ENCODE data around the gene PNRC2. TPM values are rescaled to one million over a fixed set of nuclear protein-coding genes. Genes with fewer than 3 reads are reported as not detected.

The PNRC2 gene
- total and polyA plus RNA-seq, 2 of the 13 experiments (the other 11 are each of a cell fraction or from before 2014, with no cell fraction given) = 74.9 to 97.5 TPM

DNA sequence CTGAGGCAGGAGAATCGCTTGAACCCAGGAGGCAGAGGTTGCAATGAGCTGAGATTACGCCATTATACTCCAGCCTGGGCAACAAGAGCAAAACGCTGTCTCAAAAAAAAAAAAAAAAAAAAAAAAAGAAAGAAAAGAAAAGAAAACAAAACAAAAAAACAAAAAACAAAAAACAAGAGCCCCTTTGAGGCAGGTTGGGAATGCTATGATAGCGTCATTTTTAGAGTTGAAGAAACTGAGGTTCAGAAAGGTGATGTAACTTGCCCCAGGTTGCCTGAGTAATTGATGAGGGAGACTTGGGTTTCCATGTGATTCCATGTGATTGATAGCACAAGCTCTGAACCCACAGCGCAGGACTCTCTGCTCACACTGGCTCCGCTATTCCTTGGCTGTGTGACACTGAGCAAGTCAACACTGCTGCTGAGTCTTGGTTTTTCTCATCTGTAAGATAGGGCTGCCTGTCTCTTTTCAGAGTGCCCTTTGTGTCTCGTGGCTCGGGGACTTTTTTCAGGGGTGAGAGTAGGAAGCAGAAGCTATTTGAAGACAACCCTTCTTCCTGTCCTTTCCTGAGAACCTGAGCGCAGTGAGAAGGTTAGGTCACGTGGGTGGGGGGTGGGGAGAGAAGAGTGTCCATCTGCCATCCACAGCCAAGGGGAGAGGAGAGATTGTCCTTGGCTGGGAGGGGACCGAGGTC lies 48.9 kb upstream of the PNRC2 start:
- H3K27ac ChIP-seq (ENCODE audit: extremely low read length, insufficient read depth, low read length) = no peak overlapping the region
- WGBS (ENCODE audit: low lambda C conversion rate) = 59% methylated on average over 11 of the region's 11 CpGs
- no peak overlapping the region for H3K4me2 ChIP-seq (ENCODE audit: low read depth, low read length)
- no peak overlapping the region for H3K4me3 ChIP-seq (replicated peaks in 1 of 3; ENCODE audit: insufficient read depth in 1 of 3, low read depth in 2 of 3, low read length in 3 of 3)
- BruUV-seq (replicated peaks) = no TSS peak
- no peak for FAIRE-seq
- ChIA-PET CTCF (ENCODE audit: low intra/inter-chr PET ratio, low total read pairs) (no interaction called here), POLR2A (no interaction called here)
- ATAC-seq = no peak
- H3K79me2 ChIP-seq (ENCODE audit: insufficient read depth, low read length) = no peaks in the 10 kb centered on the region
- no peak overlapping the region for H2AFZ ChIP-seq (ENCODE audit: low read length)
- TF ChIP-seq ZFYVE20 (CRISPR knock-in tag; IDR thresholded peaks at IDR 0.05; ENCODE audit: borderline replicate concordance, low read depth) (no peak), ZEB1 (IDR thresholded peaks at IDR 0.05; ENCODE audit: insufficient replicate concordance, low read depth) (no peak), BCL6 (CRISPR knock-in tag; IDR thresholded peaks at IDR 0.05) (no peak)
- in situ Hi-C loops (cut with HindIII; ENCODE audit: extremely low pct_ligation_motif_present, low pct_unique_long_range_greater_than_20kb) (no loop called here), intact Hi-C loops (cut with micrococcal nuclease; ENCODE audit: unreplicated experiment) (no loop called here)
- no peaks in the 10 kb centered on the region for H3K9me3 ChIP-seq (ENCODE audit: low read length)
- peaks cover 0 to 20% of the 10 kb centered on the region in 2 experiments; a peak in 2 of 5 replicates for H3K27me3 ChIP-seq (ENCODE audit: control insufficient read depth in 1 of 2, insufficient read depth in 2 of 2, low read length in 2 of 2)
- H4K20me1 ChIP-seq (ENCODE audit: insufficient read depth, low read length) = no peaks in the 10 kb centered on the region
- H3K9ac ChIP-seq (ENCODE audit: insufficient read depth, low read depth, low read length) = no peak overlapping the region
- no peaks in the 10 kb centered on the region for H3K36me3 ChIP-seq (replicated peaks in 1 of 2; ENCODE audit: control insufficient read depth in 1 of 2, insufficient read depth in 2 of 2, low read length in 2 of 2)
- no peak for DNase-seq (ENCODE audit: low spot score)
- peaks cover 25% of the 10 kb centered on the region for H3K4me1 ChIP-seq (ENCODE audit: insufficient read depth, low read length)

GRCh38 chr1:23911921-23912320 lies 47.7 kb upstream of the PNRC2 start:
- no peak for ATAC-seq
- no peaks in the 10 kb centered on the region for H3K9me3 ChIP-seq (ENCODE audit: low read length)
- FAIRE-seq = no peak
- H2AFZ ChIP-seq (ENCODE audit: low read length) = no peak overlapping the region
- no peaks in the 10 kb centered on the region for H3K79me2 ChIP-seq (ENCODE audit: insufficient read depth, low read length)
- intact Hi-C loops (cut with micrococcal nuclease; ENCODE audit: unreplicated experiment) = no loop called here
- H3K4me3 ChIP-seq (replicated peaks in 1 of 3; ENCODE audit: insufficient read depth in 1 of 3, low read depth in 2 of 3, low read length in 3 of 3) = no peak overlapping the region
- H4K20me1 ChIP-seq (ENCODE audit: insufficient read depth, low read length) = no peaks in the 10 kb centered on the region
- H3K27me3 ChIP-seq (ENCODE audit: control insufficient read depth in 1 of 2, insufficient read depth in 2 of 2, low read length in 2 of 2) = peaks cover 2 to 15% of the 10 kb centered on the region in 2 experiments; a peak in 2 of 5 replicates
- H3K27ac ChIP-seq (ENCODE audit: extremely low read length, insufficient read depth, low read length) = no peak overlapping the region
- BruUV-seq (replicated peaks) = no TSS peak
- no peak overlapping the region for H3K9ac ChIP-seq (ENCODE audit: insufficient read depth, low read depth, low read length)
- H3K36me3 ChIP-seq (replicated peaks in 1 of 2; ENCODE audit: control insufficient read depth in 1 of 2, insufficient read depth in 2 of 2, low read length in 2 of 2) = no peaks in the 10 kb centered on the region
- POLR2A ChIA-PET = no interaction called here
- 54% methylated on average over 6 of the region's 8 CpGs for WGBS (ENCODE audit: low lambda C conversion rate)
- H3K4me2 ChIP-seq (ENCODE audit: low read depth, low read length) = no peak overlapping the region
- in situ Hi-C loops (cut with HindIII; ENCODE audit: extremely low pct_ligation_motif_present, low pct_unique_long_range_greater_than_20kb) = no loop called here
- no peak for DNase-seq (ENCODE audit: low spot score)
- CTCF ChIA-PET (ENCODE audit: low intra/inter-chr PET ratio, low total read pairs) = no interaction called here
- H3K4me1 ChIP-seq (ENCODE audit: insufficient read depth, low read length) = peaks cover 31% of the 10 kb centered on the region
- TF ChIP-seq CC2D1A (CRISPR knock-in tag; IDR thresholded peaks at IDR 0.05) (no peak), ASH2L (IDR thresholded peaks at IDR 0.05; ENCODE audit: insufficient read length, low read depth, low read length) (no peak), KDM2A (CRISPR knock-in tag; IDR thresholded peaks at IDR 0.05; ENCODE audit: borderline replicate concordance, low read depth) (no peak), SIN3A (IDR thresholded peaks at IDR 0.05; ENCODE audit: borderline replicate concordance, low read depth, low read length) (no peak), HHEX (CRISPR knock-in tag; IDR thresholded peaks at IDR 0.05) (no peak), KMT2B (CRISPR knock-in tag; IDR thresholded peaks at IDR 0.05) (no peak), ZNF792 (CRISPR knock-in tag; IDR thresholded peaks at IDR 0.05) (no peak), ZNF737 (CRISPR knock-in tag; IDR thresholded peaks at IDR 0.05; ENCODE audit: borderline replicate concordance) (no peak), REXO4 (CRISPR knock-in tag; IDR thresholded peaks at IDR 0.05; ENCODE audit: borderline replicate concordance) (no peak)
- TF ChIP-seq, protein P1, sequence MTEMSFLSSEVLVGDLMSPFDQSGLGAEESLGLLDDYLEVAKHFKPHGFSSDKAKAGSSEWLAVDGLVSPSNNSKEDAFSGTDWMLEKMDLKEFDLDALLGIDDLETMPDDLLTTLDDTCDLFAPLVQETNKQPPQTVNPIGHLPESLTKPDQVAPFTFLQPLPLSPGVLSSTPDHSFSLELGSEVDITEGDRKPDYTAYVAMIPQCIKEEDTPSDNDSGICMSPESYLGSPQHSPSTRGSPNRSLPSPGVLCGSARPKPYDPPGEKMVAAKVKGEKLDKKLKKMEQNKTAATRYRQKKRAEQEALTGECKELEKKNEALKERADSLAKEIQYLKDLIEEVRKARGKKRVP (CRISPR knock-in tag; IDR thresholded peaks at IDR 0.05) = no peak
- TF ChIP-seq, protein P2, sequence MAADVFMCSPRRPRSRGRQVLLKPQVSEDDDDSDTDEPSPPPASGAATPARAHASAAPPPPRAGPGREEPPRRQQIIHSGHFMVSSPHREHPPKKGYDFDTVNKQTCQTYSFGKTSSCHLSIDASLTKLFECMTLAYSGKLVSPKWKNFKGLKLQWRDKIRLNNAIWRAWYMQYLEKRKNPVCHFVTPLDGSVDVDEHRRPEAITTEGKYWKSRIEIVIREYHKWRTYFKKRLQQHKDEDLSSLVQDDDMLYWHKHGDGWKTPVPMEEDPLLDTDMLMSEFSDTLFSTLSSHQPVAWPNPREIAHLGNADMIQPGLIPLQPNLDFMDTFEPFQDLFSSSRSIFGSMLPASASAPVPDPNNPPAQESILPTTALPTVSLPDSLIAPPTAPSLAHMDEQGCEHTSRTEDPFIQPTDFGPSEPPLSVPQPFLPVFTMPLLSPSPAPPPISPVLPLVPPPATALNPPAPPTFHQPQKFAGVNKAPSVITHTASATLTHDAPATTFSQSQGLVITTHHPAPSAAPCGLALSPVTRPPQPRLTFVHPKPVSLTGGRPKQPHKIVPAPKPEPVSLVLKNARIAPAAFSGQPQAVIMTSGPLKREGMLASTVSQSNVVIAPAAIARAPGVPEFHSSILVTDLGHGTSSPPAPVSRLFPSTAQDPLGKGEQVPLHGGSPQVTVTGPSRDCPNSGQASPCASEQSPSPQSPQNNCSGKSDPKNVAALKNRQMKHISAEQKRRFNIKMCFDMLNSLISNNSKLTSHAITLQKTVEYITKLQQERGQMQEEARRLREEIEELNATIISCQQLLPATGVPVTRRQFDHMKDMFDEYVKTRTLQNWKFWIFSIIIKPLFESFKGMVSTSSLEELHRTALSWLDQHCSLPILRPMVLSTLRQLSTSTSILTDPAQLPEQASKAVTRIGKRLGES (CRISPR knock-in tag; IDR thresholded peaks at IDR 0.05; ENCODE audit: borderline replicate concordance) = no peak
